ENCODE measurements around the gene PIEZO1. TPM values are rescaled to one million over a fixed set of nuclear protein-coding genes. Genes with fewer than 3 reads are reported as not detected.

The PIEZO1 gene
- total and polyA plus RNA-seq, 2 donors (not counting 3 experiments of a cell fraction or from before 2014, with no cell fraction given) = 298 to 322 TPM

DNA sequence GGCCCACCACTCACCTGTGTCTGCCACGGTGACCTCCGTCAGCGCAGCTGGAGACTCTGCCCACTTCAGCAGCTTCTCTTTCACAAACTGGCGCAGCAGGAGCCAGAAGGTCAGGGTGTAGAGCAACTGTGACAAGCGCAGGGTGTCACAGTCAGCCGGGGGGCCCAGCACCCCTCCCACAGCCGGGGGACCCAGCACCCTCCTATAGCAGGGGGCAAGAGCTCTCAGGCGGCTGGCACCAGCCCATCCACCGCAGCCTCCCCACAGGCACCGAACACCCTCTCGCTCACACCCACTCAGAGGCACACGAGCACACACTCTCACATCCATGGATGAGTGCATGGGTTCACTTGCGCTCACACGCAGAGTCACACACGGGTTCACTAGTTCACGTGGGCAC, 49.9 kb downstream of the PIEZO1 start:
- Histone ChIP-seq H3K4me3 (replicated peaks in 1 of 3; ENCODE audit: insufficient read depth in 1 of 3, low read depth in 1 of 3, low read length in 3 of 3) (no peak overlapping the region), H3K27me3 (ENCODE audit: control insufficient read depth in 2 of 2, insufficient read depth in 2 of 2, low read length in 2 of 2) (no peaks in the 10 kb centered on the region), H3K9me1 (replicated peaks; ENCODE audit: control insufficient read depth, extremely low read depth, insufficient read depth, low read length) (no peaks in the 10 kb centered on the region), H3K36me3 (ENCODE audit: control insufficient read depth in 2 of 2, extremely low read depth in 1 of 2, insufficient read depth in 2 of 2, low read length in 2 of 2) (peaks cover 4 to 62% of the 10 kb centered on the region in 2 experiments), H3K9ac (replicated peaks; ENCODE audit: extremely low read depth, insufficient read depth, low read length) (no peak overlapping the region), H4K20me1 (replicated peaks; ENCODE audit: control insufficient read depth, extremely low read depth, insufficient read depth, low read length) (no peaks in the 10 kb centered on the region), H2AFZ (ENCODE audit: low read depth, low read length) (no peak overlapping the region), H3K79me2 (ENCODE audit: control insufficient read depth, insufficient read depth, low read length) (no peaks in the 10 kb centered on the region), H3K4me1 (ENCODE audit: control insufficient read depth, extremely low read depth, insufficient read depth, low read length) (no peaks in the 10 kb centered on the region), H3K4me2 (ENCODE audit: insufficient read depth, low read length) (no peak overlapping the region), H3K9me3 (replicated peaks; ENCODE audit: control insufficient read depth, insufficient read depth, low read length) (no peaks in the 10 kb centered on the region), H3K27ac (ENCODE audit: insufficient read depth, low read depth, low read length) (no peak overlapping the region)
- ChIA-PET POLR2A (no interaction called here), CTCF (interaction anchor here (0.6 to 7.3 kb wide), 3 partner anchors 30 to 440 kb away, joined by 3 to 165 read pairs (median 3); partner anchors contain the start of gene PIEZO1)
- dilution Hi-C loops (cut with MboI; ENCODE audit: extremely low pct_ligation_motif_present, low sequenced_read_pairs) (no loop called here), intact Hi-C loops (cut with micrococcal nuclease) (no loop called here)
- no TSS peak for BruUV-seq (replicated peaks)
- DNase-seq (ENCODE audit: low read depth, low spot score) (no peak), FAIRE-seq (no peak)
- TF ChIP-seq JUN (IDR thresholded peaks at IDR 0.05; ENCODE audit: borderline replicate concordance, insufficient read depth, insufficient read length, low read depth) = no peak
- TF ChIP-seq POLR2A (IDR thresholded peaks at IDR 0.05; ENCODE audit: low read depth, low read length) = no peak
- TF ChIP-seq FOS (IDR thresholded peaks at IDR 0.05; ENCODE audit: borderline replicate concordance, insufficient read depth, low read length) = no peak
- TF ChIP-seq EZH2 (IDR thresholded peaks at IDR 0.05; ENCODE audit: borderline replicate concordance, low read depth, low read length, severe bottlenecking) = no peak
- TF ChIP-seq POLR2AphosphoS5 (IDR thresholded peaks at IDR 0.05; ENCODE audit: insufficient read depth, low read depth, low read length) = no peak
- no peak for TF ChIP-seq MAX (IDR thresholded peaks at IDR 0.05; ENCODE audit: insufficient read depth, insufficient read length)
- TF ChIP-seq MYC (IDR thresholded peaks at IDR 0.05; ENCODE audit: low read depth, low read length) = no peak
- TF ChIP-seq GATA2 (IDR thresholded peaks at IDR 0.05; ENCODE audit: insufficient read depth, insufficient read length, low read depth, low read length) = no peak
- TF ChIP-seq, protein P1, sequence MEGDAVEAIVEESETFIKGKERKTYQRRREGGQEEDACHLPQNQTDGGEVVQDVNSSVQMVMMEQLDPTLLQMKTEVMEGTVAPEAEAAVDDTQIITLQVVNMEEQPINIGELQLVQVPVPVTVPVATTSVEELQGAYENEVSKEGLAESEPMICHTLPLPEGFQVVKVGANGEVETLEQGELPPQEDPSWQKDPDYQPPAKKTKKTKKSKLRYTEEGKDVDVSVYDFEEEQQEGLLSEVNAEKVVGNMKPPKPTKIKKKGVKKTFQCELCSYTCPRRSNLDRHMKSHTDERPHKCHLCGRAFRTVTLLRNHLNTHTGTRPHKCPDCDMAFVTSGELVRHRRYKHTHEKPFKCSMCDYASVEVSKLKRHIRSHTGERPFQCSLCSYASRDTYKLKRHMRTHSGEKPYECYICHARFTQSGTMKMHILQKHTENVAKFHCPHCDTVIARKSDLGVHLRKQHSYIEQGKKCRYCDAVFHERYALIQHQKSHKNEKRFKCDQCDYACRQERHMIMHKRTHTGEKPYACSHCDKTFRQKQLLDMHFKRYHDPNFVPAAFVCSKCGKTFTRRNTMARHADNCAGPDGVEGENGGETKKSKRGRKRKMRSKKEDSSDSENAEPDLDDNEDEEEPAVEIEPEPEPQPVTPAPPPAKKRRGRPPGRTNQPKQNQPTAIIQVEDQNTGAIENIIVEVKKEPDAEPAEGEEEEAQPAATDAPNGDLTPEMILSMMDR (IDR thresholded peaks at IDR 0.05; ENCODE audit: extremely low read depth in 1 of 2, insufficient read depth in 1 of 2, low read depth in 1 of 2, low read length in 2 of 2) = no peak
